NCI-H1092 treated with DMSO at 0.1 percent for 48 hours (cell line): Measurements from ENCODE around the gene RGS16.
"Not testable (repeated sequence)": the region's sequence is repeated elsewhere in the genome, so short reads cannot be mapped to it uniquely, and the experiment has no call there.

Experiments
- DNase-seq: peaks from one replicate; lab custom pipeline; 2025; lab: John Stamatoyannopoulos, UW

Gene RGS16, protein sequence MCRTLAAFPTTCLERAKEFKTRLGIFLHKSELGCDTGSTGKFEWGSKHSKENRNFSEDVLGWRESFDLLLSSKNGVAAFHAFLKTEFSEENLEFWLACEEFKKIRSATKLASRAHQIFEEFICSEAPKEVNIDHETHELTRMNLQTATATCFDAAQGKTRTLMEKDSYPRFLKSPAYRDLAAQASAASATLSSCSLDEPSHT

DNA sequence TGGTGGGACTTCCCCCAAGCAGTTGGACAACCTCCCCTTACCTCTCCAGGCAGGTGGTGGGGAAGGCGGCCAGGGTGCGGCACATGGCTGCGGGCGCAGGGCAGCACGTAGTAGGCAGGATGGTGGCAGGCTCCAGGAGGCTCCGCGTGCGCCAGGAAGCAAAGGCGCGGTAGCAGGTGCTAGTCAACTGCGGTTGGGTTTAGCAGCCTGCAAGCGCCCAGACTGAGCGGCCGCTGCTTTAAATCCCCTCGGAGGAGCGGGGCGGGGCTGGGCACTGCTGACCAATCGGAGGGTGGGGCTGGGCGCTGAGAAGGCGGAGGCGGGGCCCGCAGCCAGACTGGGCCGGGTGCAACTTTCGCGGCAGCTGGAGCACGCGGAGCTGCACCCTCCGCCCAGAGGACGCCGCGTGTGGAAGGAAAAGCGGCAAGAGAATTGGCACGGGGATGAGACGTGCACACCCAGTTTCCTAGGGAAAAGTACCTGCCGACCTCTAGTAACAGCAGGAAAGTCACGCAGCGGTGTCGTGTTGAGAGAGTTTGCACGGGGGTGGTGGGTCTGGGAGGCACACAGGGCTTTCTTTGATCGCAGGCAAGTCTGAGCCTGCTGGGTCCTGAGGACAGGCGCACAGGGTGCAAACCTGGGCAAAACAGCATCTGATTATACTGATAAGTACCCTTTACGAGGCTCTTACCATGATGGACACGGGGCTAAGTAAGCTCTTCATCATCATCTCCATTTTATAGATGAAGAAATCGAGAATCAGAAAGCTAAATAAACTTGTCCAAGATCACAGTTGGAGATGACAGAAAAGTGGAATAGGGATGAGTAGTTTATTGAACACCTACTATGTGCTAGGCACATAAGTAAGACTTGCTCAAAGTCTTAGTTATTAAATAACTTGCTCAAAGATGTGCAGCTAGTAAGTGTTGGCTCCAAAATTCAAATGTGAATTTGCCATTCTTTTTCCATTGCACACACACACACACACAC lies at the start of gene RGS16:
TSS of gene RGS16 (minus strand) at position 215 of the 990 bp plus-strand sequence. CDS start at position 85, 130 bp downstream.
- peak; percentile 98 for DNase-seq

DNA sequence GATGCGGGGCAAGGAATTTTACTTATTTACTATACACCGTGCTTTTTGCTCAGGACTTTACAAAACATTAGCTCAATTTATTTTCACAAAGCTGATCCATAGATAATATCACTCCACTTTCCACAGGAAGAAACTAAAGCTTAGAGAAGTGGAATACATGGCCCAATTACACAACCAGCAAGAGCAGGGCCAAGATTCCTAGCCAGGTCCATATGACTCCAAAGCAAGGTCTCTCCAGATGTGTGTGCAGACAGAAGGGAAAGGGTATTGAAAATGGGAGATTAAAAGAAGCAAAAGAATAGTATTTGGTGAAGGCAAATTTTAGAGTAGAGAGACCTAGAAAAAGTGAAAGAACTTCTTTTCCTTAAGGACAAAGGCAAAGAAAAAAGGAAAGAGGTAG lies 49.8 kb upstream of the RGS16 start:
- DNase-seq, result no peak

DNA sequence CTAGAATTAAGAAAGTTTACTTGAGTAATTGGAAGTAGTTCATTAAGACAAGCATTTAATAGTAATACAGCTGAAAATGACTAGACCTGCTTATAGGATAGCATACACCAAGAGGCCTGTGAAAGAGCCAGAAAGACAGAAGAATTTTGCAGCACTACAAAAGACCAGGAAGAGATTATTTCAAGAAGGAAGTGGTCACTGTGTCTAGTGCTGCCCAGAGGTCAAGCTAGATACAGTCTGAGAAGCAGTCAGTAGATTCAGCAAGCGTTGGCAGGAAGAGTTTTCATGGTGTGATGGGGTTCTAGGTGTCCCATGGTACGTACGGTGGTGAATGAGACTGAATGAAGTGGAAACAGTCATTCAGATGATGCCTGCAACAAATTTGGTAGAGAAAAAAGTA lies 48.7 kb upstream of the RGS16 start:
- DNase-seq, result no peak

- DNase-seq, result peak; percentile 31
These were observed 47.1 kb upstream of the RGS16 start for GRCh38 chr1:182651339-182651724.

- no peak for DNase-seq
These were observed 46.6 kb upstream of the RGS16 start for GRCh38 chr1:182650678-182651338.

GRCh38 chr1:182649041-182649440 lies 44.9 kb upstream of the RGS16 start:
- DNase-seq, result no peak

- DNase-seq, result no peak
These were observed 42.5 kb upstream of the RGS16 start for GRCh38 chr1:182646739-182647138.

- no peak for DNase-seq
These were observed 40.7 kb upstream of the RGS16 start for GRCh38 chr1:182644886-182645285.

- no peak for DNase-seq
These were observed 39.5 kb upstream of the RGS16 start for GRCh38 chr1:182643699-182644098.

DNA sequence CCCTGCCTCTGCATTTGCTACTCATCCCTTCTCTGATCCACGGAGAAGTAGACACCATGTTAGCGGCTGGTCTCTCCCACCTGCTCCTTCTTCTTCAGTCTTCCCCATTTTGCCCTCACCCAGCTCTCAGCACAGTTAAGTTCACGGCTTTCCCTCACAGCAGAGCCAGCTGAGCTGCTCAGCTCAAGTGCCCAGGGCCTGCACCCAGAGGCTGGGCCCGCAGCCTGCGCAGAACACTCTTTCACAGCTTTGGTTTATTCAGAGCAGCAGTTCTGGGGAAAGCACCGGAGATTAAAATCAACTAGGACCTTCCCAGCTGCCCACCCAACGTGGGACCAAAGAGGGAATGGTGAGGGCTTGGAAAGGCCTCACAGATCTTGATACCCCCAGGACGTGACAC lies 38.3 kb upstream of the RGS16 start:
- no peak for DNase-seq

GRCh38 chr1:182641561-182641960 lies 37.4 kb upstream of the RGS16 start:
- DNase-seq, result peak; percentile 75

DNA sequence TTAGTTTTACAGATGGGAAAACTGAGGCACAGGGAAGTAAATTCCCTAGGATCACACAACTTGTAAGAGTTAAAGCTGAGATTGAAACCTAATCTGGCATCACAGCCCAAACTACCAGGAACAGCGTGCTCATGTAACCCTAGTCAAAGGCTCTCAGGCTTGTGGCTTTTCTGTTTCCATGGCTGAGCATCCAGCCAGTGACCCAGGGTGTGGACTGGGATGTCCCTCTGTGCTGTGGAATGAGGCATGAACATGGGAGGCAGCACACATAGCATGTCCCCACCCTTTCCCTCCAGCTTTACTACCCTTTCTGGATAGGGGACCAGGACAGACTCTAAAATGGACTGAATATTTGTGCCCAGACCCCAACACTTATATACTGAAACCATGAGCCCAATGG lies 35.1 kb upstream of the RGS16 start:
- no peak for DNase-seq

DNA sequence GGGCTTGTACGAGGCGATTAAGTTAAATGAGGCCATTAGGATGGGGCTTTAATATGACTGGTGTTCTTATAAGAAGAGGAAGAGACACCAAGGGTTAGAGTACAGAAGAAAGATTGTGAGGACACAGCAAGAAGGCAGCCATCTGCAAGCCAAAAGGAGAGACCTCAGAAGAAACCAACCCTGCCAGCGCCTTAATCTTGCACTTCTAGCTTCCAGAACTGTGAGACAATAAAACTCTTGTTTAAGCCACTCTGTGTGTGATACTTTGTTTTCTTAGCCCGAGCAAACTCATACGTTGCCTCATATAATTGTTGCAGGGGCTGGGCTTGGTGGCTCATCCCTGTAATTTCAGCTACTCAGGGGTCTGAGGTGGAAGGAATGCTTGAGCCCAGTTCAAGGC lies 33.6 kb upstream of the RGS16 start:
- no peak for DNase-seq

- no peak for DNase-seq
These were observed 31.7 kb upstream of the RGS16 start for GRCh38 chr1:182635871-182636270.

- DNase-seq, result peak; percentile 64
These were observed 30.3 kb upstream of the RGS16 start for GRCh38 chr1:182634306-182635072.

DNA sequence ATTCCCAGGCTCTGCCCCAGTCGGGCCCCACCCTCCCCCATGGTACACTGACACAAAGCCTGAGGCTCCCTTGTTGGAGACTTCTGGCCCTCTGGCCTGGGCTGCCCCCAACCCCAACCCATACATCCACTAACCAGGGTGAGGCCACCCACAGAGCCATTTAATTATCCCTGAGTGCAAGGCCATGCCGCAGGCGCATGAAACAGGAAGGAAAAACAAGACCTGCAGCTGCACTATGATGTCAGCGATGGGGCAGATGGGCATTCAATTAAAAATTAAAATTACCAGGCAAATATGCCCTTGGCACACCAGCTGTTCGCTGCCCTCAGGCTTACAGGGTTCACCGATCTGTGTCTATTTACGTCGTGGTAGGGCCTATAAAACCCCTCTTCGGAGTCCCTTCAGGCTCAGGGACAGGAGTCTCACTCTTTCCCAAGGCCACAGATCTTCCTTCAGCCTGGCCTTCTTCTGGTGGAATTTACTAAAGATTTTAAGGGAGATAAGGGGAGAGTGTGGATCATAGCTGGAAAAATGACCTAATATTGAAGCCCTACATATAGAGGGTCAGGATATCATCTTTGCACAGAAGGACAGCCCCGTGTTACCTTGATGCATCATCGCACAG lies 29.6 kb upstream of the RGS16 start:
- DNase-seq, result peak; percentile 93

GRCh38 chr1:182633031-182633430 lies 28.8 kb upstream of the RGS16 start:
- no peak for DNase-seq

DNA sequence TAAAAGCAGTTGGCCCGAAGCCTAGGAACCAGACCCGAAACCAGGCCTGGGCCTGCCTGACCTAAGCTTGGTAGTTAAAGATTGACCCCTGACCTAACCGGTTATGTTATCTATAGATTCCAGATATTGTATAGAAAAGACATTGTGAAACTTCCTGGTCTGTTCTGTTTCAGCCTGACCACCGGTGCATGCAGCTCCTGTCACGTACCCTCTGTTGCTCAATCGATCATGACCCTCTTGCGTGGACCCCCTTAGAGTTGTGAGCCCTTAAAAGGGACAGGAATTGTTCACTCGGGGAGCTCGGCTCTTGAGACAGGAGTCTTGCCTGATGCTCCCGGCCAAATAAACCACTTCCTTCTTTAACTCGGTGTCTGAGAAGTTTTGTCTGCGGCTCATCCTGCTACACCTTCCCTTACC lies 28.3 kb upstream of the RGS16 start:
- DNase-seq, result not testable (repeated sequence)

GRCh38 chr1:182631954-182632353 lies 27.8 kb upstream of the RGS16 start:
- DNase-seq, result no peak

DNA sequence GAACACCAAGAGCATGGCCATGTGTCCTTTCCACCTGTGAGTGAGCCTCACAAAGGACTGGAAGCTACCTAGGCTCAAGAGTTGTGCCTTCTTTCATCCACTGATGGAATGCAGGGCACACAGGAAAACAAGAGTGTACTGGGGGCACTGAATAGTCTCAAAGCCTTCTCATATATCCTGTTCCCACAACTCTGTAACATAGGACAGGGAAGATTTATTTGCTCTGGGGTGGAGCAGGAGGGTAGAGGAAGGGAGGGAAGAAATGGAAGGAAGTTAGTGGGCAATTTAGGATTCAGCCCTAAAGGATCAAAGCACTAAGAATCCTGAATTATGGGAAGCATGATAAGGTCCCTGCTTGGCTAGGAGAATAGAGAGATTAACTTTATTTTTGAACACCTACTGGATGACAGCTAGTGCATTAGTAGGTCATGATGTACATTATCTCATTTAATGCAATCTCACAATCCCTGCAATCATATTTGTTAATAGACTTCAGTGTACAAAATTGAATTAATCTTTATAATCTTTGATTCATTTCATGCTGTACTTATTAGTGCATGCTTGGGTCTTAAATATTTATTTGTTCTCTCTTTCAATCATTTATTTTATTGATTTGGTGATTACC lies 27.0 kb upstream of the RGS16 start:
- DNase-seq, result no peak

DNA sequence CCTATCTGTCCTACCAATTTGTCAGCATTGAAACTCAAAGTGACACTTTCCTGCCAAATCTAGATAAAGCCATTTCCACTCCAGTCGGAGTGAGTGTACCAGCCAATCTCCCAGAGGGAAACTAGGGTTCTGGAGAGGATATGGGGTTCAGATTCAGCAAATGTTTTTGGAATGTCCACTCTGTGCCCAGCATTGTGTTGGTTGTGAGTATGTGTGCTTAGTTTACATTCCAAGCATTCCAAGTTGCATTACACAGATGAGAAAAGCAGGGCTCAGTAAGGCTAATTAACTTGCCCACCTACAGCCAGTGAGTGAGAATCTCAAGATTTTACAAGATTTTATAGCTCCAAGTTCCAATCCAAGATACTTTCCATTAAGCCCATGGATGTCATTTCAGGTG lies 26.4 kb upstream of the RGS16 start:
- no peak for DNase-seq
